ENCODE measurements around the gene RASA3.

DNA sequence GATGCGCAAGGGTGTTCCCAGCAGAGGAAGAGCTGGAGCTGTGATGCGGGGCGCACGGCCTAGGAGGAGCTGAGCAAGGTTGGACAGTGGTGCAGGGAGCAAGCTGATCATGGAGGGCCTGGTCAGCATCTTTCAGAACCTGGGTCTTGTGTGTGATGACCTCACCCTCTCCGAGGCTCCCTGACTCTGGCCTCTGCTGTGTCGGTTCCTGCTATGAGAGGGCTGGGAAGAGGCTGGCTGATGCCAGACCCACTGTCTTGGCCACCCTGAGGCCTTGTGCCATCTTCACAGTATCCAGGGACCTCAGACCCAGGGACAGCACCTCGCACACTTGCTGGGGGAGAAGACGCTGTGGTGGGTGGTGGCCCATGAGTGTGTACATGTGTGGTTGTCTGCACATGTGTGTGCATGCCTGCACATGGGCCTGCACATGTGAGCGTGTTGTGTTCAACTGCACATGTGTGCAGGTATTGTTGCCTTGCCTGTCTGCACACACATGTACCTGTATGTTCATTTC, 142.0 kb downstream of the RASA3 start:
- TF ChIP-seq GATA3 (IDR thresholded peaks at IDR 0.05; ENCODE audit: low read depth, low read length) (no peak), GATA2 (IDR thresholded peaks at IDR 0.05; ENCODE audit: low read depth, low read length) (no peak)
